EL (cell line): Measurements from ENCODE around the gene ANXA1.

Experiments
- DNase-seq: peaks from one replicate; pipeline ENCODE4 v3.0.0-alpha.2; 2016

ANXA1 gene

DNA sequence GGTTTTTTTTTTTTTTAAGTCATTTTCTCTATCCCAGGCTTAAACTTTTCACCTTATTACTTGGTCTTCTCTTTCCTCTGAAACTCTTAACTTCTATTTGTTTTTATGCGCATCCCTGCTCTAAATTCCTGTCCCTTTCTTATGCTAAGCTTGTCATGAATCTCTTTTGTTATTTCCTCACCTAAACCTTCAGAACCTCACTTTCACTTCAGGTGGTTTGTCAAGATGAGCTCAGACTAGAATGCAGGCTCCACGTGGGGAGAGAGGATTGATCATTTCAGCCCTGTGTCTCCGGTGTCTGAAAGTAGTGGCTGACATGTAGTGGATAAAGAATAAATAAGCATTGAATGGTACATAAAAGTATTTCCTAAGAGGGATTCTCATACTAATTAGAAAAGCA is 63.6 kb downstream of the ANXA1 start:
- no peak for DNase-seq

DNA sequence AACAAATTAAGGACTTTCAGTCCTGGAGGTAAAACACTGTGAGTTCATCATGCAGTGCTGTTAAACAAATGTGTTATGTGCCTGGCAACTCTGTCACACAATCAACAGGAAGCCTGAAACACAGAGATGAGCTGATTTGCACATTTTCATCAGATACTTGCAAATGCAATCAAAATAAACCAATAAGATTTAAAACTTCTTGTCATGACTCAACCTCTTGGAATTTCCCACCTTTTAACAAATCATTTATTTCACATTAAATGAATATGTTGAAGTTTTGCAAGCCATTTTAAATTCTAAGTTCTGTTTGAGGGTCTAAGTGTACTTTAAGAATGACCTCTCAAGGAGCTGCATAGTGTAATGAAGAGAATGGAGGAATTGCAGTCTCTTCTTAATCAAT is 64.4 kb downstream of the ANXA1 start:
- no peak for DNase-seq
